ENCODE measurements around the gene LRPAP1.

DNA sequence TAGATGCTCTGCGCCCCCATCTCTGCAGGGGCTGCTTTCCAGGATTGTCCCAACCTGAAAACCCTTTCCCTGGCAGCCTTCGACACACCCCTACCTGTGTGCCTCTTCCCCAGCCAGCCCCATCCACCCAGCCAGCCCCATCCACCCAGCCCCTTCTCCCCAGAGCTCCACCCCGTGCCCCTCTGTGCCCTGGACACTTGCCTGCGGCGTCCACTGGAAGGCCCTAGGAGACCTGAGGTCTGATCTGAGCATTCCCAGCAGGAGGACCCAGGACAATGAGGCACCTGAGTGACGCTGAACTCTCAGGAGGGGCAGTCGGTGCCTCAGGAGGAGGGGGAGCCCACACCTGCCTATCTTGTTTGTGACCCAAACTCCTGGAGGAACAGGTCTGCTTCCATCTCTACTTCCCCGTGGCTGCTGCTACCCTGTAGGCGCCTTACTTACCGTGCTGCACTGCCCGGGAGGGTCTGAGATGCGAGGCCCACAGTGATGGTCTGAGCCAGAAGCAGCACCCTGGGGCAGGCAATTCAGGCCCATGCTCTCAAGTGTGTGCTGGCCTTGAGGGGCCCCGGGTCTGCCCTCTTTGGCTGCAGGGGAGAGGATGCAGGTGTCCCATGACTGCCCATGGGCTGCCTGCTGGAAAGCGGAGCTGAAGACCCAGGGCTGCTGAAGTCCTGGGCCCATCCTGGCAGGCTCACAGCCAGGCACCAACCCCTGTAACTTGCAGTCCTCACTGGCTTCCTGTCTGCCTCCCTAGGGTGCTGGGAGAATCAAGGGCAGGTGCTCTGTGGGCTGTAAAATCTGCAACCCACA, 4.9 kb downstream of the LRPAP1 start:
- TF ChIP-seq, protein P1, sequence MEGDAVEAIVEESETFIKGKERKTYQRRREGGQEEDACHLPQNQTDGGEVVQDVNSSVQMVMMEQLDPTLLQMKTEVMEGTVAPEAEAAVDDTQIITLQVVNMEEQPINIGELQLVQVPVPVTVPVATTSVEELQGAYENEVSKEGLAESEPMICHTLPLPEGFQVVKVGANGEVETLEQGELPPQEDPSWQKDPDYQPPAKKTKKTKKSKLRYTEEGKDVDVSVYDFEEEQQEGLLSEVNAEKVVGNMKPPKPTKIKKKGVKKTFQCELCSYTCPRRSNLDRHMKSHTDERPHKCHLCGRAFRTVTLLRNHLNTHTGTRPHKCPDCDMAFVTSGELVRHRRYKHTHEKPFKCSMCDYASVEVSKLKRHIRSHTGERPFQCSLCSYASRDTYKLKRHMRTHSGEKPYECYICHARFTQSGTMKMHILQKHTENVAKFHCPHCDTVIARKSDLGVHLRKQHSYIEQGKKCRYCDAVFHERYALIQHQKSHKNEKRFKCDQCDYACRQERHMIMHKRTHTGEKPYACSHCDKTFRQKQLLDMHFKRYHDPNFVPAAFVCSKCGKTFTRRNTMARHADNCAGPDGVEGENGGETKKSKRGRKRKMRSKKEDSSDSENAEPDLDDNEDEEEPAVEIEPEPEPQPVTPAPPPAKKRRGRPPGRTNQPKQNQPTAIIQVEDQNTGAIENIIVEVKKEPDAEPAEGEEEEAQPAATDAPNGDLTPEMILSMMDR (conservative IDR thresholded peaks at IDR 0.05; ENCODE audit: low read depth in 2 of 2): no peak
- no peak for TF ChIP-seq EZH2phosphoT487 (IDR thresholded peaks at IDR 0.05; ENCODE audit: unreplicated experiment)
- TF ChIP-seq EZH2 (IDR thresholded peaks at IDR 0.05; ENCODE audit: low read depth, unreplicated experiment): no peak
- TF ChIP-seq POLR2AphosphoS5 (IDR thresholded peaks at IDR 0.05; ENCODE audit: low read depth): no peak
- TF ChIP-seq JUNB (IDR thresholded peaks at IDR 0.05; ENCODE audit: unreplicated experiment): no peak
- TF ChIP-seq, protein P2, sequence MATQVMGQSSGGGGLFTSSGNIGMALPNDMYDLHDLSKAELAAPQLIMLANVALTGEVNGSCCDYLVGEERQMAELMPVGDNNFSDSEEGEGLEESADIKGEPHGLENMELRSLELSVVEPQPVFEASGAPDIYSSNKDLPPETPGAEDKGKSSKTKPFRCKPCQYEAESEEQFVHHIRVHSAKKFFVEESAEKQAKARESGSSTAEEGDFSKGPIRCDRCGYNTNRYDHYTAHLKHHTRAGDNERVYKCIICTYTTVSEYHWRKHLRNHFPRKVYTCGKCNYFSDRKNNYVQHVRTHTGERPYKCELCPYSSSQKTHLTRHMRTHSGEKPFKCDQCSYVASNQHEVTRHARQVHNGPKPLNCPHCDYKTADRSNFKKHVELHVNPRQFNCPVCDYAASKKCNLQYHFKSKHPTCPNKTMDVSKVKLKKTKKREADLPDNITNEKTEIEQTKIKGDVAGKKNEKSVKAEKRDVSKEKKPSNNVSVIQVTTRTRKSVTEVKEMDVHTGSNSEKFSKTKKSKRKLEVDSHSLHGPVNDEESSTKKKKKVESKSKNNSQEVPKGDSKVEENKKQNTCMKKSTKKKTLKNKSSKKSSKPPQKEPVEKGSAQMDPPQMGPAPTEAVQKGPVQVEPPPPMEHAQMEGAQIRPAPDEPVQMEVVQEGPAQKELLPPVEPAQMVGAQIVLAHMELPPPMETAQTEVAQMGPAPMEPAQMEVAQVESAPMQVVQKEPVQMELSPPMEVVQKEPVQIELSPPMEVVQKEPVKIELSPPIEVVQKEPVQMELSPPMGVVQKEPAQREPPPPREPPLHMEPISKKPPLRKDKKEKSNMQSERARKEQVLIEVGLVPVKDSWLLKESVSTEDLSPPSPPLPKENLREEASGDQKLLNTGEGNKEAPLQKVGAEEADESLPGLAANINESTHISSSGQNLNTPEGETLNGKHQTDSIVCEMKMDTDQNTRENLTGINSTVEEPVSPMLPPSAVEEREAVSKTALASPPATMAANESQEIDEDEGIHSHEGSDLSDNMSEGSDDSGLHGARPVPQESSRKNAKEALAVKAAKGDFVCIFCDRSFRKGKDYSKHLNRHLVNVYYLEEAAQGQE (IDR thresholded peaks at IDR 0.05; ENCODE audit: unreplicated experiment): no peak
- TF ChIP-seq, protein P3, sequence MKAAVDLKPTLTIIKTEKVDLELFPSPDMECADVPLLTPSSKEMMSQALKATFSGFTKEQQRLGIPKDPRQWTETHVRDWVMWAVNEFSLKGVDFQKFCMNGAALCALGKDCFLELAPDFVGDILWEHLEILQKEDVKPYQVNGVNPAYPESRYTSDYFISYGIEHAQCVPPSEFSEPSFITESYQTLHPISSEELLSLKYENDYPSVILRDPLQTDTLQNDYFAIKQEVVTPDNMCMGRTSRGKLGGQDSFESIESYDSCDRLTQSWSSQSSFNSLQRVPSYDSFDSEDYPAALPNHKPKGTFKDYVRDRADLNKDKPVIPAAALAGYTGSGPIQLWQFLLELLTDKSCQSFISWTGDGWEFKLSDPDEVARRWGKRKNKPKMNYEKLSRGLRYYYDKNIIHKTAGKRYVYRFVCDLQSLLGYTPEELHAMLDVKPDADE (IDR thresholded peaks at IDR 0.05): no peak
- TF ChIP-seq NANOG (IDR thresholded peaks at IDR 0.05; ENCODE audit: borderline replicate concordance): no peak
- no peak for TF ChIP-seq ZNF114 (CRISPR knock-in tag; IDR thresholded peaks at IDR 0.05)
- TF ChIP-seq STAT1 (IDR thresholded peaks at IDR 0.05; ENCODE audit: unreplicated experiment): no peak
